SK-N-SH (cell line): ENCODE results near the gene CPLX1.

ENCODE experiments used
- CTCF ChIP-seq: fragments of 200-600 bp; sonication (generic); IDR thresholded peaks from 2 replicates; pipeline ENCODE4 v1.6.1; 2017; ENCODE audit warnings: antibody characterized with exemption, mild to moderate bottlenecking, moderate library complexity
- ELF1 ChIP-seq: IDR thresholded peaks from 2 replicates; pipeline ENCODE4 v1.4.0; 2012
- EP300 ChIP-seq, 2 experiments: IDR thresholded peaks; 2 replicates each; pipeline versions ENCODE4 v1.4.0 to v1.6.1; 2012; ENCODE audit warnings: borderline replicate concordance in 1 of 2, low read depth in 1 of 2, low read length in 1 of 2
- FOSL2 ChIP-seq: IDR thresholded peaks from 2 replicates; pipeline ENCODE4 v1.4.0; 2012; ENCODE audit warnings: low read depth, mild to moderate bottlenecking, moderate library complexity, borderline replicate concordance
- FOXM1 ChIP-seq: IDR thresholded peaks from 2 replicates; pipeline ENCODE4 v1.4.0; 2012; ENCODE audit warnings: low read depth, mild to moderate bottlenecking
- GABPA ChIP-seq: IDR thresholded peaks from 2 replicates; pipeline ENCODE4 v1.4.0; 2012; ENCODE audit warnings: low read depth, mild to moderate bottlenecking
- PBX3 ChIP-seq: IDR thresholded peaks from 2 replicates; pipeline ENCODE4; 2012
- RCOR1 ChIP-seq: fragments of 150-350 bp; IDR thresholded peaks from 2 replicates; pipeline ENCODE4 v1.6.1; 2017; ENCODE audit warnings: antibody characterized with exemption, low read length
- SMC3 ChIP-seq: IDR thresholded peaks from 2 replicates; pipeline ENCODE4 v1.6.1; 2012; ENCODE audit warnings: low read depth, low read length, improper control_type of control experiment
- TAF1 ChIP-seq: IDR thresholded peaks from 2 replicates; pipeline ENCODE4 v1.6.1; 2012; ENCODE audit warnings: low read depth, mild to moderate bottlenecking, low read length, moderate library complexity, borderline replicate concordance
- USF1 ChIP-seq: IDR thresholded peaks from 2 replicates; pipeline ENCODE4 v1.4.0; 2012; ENCODE audit warnings: low read depth, borderline replicate concordance

GRCh38 chr4:813900-814299 lies 12.0 kb downstream of the CPLX1 start:
- TF ChIP-seq GABPA = no peak
- TF ChIP-seq PBX3 = no peak
- no peak for TF ChIP-seq ELF1
- no peak for TF ChIP-seq CTCF
- TF ChIP-seq TAF1 = no peak
- TF ChIP-seq USF1 = no peak
- TF ChIP-seq FOXM1 = no peak
- no peak for TF ChIP-seq SMC3
- TF ChIP-seq RCOR1 = no peak
- no peak for TF ChIP-seq EP300 (IDR thresholded peaks at IDR 0.05; ENCODE audit: borderline replicate concordance in 1 of 2, low read depth in 1 of 2, low read length in 1 of 2)
- TF ChIP-seq FOSL2 = no peak
